A673 (cell line): ENCODE data around the gene SLC24A4.

Source experiments
- EZH2 ChIP-seq: fragments of 200-600 bp; sonication (generic); IDR thresholded peaks from 2 replicates; pipeline ENCODE4 v1.6.1; 2017; ENCODE audit warnings: borderline replicate concordance, low read depth, mild to moderate bottlenecking, mixed read lengths, antibody characterized with exemption, low read length; ENCODE audit not compliant: poor library complexity, severe bottlenecking
- TF ChIP-seq, protein P1 (sequence below): fragments of 300-800, 200-600 bp; sonication (generic); conservative IDR thresholded peaks from 2 replicates; pipeline ENCODE4 v1.5.1; 2017; ENCODE audit warnings: low read depth, mild to moderate bottlenecking, antibody characterized with exemption, low read length, moderate library complexity, mixed read lengths

DNA sequence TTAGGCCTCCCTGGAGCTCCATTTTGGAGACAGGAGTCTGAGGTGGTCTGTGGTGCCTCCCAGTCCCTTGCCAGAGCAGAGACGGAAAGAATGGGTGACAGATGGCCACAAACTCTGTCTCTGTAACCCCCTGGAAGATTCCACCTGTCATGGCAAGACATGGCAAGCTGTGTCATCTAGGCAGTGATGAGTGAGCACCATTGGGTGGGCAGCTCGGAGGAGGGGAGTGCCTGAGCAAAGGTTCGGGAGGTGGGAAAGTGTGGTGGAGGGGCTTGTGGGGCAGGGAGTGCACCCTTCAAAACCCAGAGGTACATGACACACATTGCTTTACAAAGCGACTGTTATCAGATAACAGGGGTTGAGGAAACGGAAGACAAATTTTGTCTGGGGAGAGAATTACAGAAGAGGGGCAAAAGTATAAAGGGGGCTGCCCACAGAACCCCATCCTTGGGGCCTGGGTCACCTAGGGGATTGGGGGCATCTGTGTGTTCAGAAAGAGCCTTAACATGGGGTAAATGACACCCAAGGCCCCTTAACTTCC lies 194.1 kb downstream of the SLC24A4 start:
- TF ChIP-seq, protein P1, sequence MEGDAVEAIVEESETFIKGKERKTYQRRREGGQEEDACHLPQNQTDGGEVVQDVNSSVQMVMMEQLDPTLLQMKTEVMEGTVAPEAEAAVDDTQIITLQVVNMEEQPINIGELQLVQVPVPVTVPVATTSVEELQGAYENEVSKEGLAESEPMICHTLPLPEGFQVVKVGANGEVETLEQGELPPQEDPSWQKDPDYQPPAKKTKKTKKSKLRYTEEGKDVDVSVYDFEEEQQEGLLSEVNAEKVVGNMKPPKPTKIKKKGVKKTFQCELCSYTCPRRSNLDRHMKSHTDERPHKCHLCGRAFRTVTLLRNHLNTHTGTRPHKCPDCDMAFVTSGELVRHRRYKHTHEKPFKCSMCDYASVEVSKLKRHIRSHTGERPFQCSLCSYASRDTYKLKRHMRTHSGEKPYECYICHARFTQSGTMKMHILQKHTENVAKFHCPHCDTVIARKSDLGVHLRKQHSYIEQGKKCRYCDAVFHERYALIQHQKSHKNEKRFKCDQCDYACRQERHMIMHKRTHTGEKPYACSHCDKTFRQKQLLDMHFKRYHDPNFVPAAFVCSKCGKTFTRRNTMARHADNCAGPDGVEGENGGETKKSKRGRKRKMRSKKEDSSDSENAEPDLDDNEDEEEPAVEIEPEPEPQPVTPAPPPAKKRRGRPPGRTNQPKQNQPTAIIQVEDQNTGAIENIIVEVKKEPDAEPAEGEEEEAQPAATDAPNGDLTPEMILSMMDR = no peak
- no peak for TF ChIP-seq EZH2
